HepG2 (cell line): Measurements from ENCODE around the gene UBAP2. TPM values are rescaled to one million over a fixed set of nuclear protein-coding genes. Genes with fewer than 3 reads are reported as not detected.

Experiments
- AHR ChIP-seq: IDR thresholded peaks from 2 replicates; pipeline ENCODE4 v1.6.1; 2018; ENCODE audit warnings: missing genetic modification reagents, missing compliant biosample characterization
- CCDC6 ChIP-seq: sonication (generic); formaldehyde crosslinking; IDR thresholded peaks from 2 replicates; pipeline ENCODE4 v1.8.1; 2022; ENCODE audit warnings: mild to moderate bottlenecking, missing genetic modification reagents, moderate library complexity
- HNRNPL ChIP-seq: fragments of 200-400 bp; formaldehyde crosslinking; IDR thresholded peaks from 2 replicates; pipeline ENCODE4 v1.6.1; 2017; ENCODE audit warnings: mild to moderate bottlenecking, low read depth, low read length
- MTA3 ChIP-seq: sonication (generic); formaldehyde crosslinking; IDR thresholded peaks from 2 replicates; pipeline ENCODE4 v1.4.0; 2020; ENCODE audit warnings: missing genetic modification reagents
- POLR2AphosphoS2 ChIP-seq: IDR thresholded peaks from 2 replicates; pipeline ENCODE4 v1.6.1; 2011; ENCODE audit warnings: low read depth, low read length, improper control_type of control experiment
- ZNF253 ChIP-seq: sonication (generic); formaldehyde crosslinking; IDR thresholded peaks from 2 replicates; pipeline ENCODE4 v1.8.0; 2022; ENCODE audit warnings: mild to moderate bottlenecking, missing genetic modification reagents, borderline replicate concordance
- ZNF256 ChIP-seq: sonication (generic); formaldehyde crosslinking; conservative IDR thresholded peaks from 2 replicates; pipeline ENCODE4 v1.4.0; 2020; ENCODE audit warnings: missing genetic modification reagents
- ZNF460 ChIP-seq: sonication (generic); formaldehyde crosslinking; IDR thresholded peaks from 2 replicates; pipeline ENCODE4 v1.5.1; 2020; ENCODE audit warnings: missing genetic modification reagents, mild to moderate bottlenecking, borderline replicate concordance
- ZNF468 ChIP-seq: sonication (generic); formaldehyde crosslinking; IDR thresholded peaks from 2 replicates; pipeline ENCODE4 v1.8.0; 2022; ENCODE audit warnings: mild to moderate bottlenecking, moderate library complexity, missing genetic modification reagents
- ZNF563 ChIP-seq: sonication (generic); formaldehyde crosslinking; IDR thresholded peaks from 2 replicates; pipeline ENCODE4 v1.8.0; 2022; ENCODE audit warnings: mild to moderate bottlenecking, moderate library complexity, missing genetic modification reagents
- ZNF747 ChIP-seq: sonication (generic); formaldehyde crosslinking; IDR thresholded peaks from 2 replicates; pipeline ENCODE4 v1.8.1; 2023; ENCODE audit warnings: missing genetic modification reagents, mild to moderate bottlenecking, borderline replicate concordance
- polyA plus RNA-seq, 8 experiments: library from polyadenylated mRNA; depleted of rRNA in 3 of 8; stranded (reverse) in 7 of 8; unstranded in 1 of 8; fragments of >200 nt; fragmentation: Illumina TruSeq in 4 of 8; extraction: Trizol in 4 of 8; gene quantifications; 2 replicates each; pipeline versions ENCODE4 v1.2.1 to v1.2.3, GENCODE V29; 2011 to 2016; ENCODE audit warnings: low read depth in 4 of 8, missing spikeins in 1 of 8, mixed read lengths in 1 of 8; ENCODE audit not compliant: insufficient read depth in 1 of 8
- total RNA-seq, 5 experiments: library from RNA; depleted of rRNA; stranded (reverse); fragments of >200 nt; fragmentation: Illumina TruSeq; extraction: Trizol; gene quantifications; 2 replicates each; pipeline ENCODE4 v1.2.3, GENCODE V29; 2016; ENCODE audit warnings: low read depth in 1 of 5
- TF ChIP-seq, protein P1 (sequence below): sonication (generic); formaldehyde crosslinking; IDR thresholded peaks from 2 replicates; pipeline ENCODE4 v1.4.0; 2020; ENCODE audit warnings: missing genetic modification reagents, borderline replicate concordance
- TF ChIP-seq, protein P2 (sequence below): sonication (generic); formaldehyde crosslinking; IDR thresholded peaks from 2 replicates; pipeline ENCODE4 v1.5.1; 2020; ENCODE audit warnings: mild to moderate bottlenecking, moderate library complexity, missing genetic modification reagents
- TF ChIP-seq, protein P3 (sequence below): sonication (generic); formaldehyde crosslinking; IDR thresholded peaks from one replicate; pipeline ENCODE4 v1.5.1; 2020; ENCODE audit warnings: mild to moderate bottlenecking, missing genetic modification reagents; ENCODE audit errors: not compliant biosample characterization

Gene UBAP2
- total and polyA plus RNA-seq, 2 of the 13 experiments (the other 11 are each of a cell fraction or from before 2014, with no cell fraction given) = 19.0 to 22.0 TPM

DNA sequence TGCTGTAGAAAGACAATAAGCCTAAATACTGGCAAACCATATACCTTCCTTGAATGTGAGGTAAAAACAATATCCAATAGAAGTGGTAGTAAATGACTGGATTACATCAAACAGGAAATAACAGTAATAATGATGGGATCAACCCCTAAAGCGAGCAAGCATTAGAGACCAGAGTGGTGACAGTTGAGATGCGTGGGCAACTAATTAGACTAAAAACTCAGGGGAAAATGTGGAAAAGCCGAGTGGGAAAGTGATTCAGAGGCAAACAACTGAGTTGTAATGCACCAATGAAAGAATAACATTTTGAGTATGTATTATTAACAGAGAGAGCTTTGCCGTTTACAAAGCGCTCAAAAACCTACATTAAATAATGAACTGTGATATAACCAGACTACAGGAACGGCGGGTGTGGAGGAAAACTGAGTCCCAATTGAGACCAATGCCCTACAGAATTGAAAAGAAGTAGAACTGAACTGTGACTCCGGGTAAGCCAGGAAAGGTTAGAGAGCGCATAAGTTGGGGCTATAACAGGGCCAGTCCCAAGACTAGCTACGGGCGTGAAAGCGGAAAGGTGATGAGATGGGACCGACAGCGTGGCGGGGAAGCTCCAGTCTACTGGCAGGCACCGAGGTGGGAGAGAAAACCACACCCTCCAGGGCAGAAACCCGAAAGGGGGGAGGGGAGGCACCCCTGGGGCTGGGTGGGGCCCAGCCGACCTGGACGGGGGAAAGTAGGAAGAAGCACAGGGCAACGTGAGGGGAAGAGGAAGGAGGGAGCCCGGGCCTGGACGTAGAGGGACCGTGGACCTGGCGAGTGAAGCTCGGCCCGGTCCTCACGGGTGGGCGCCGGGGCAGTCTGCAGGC is 592 bp downstream of the UBAP2 start (continued):
- TF ChIP-seq HNRNPL (no peak), ZNF747 (no peak), ZNF468 (CRISPR knock-in tag) (no peak), ZNF460 (CRISPR knock-in tag) (no peak), POLR2AphosphoS2 (no peak), CCDC6 (CRISPR knock-in tag) (0 out of 2 replicates have a peak, but pooled peaks have one; percentile 1), ZNF253 (no peak), ZNF256 (CRISPR knock-in tag) (no peak), MTA3 (CRISPR knock-in tag) (no peak), ZNF563 (CRISPR knock-in tag) (no peak), AHR (no peak)
- TF ChIP-seq, protein P1, sequence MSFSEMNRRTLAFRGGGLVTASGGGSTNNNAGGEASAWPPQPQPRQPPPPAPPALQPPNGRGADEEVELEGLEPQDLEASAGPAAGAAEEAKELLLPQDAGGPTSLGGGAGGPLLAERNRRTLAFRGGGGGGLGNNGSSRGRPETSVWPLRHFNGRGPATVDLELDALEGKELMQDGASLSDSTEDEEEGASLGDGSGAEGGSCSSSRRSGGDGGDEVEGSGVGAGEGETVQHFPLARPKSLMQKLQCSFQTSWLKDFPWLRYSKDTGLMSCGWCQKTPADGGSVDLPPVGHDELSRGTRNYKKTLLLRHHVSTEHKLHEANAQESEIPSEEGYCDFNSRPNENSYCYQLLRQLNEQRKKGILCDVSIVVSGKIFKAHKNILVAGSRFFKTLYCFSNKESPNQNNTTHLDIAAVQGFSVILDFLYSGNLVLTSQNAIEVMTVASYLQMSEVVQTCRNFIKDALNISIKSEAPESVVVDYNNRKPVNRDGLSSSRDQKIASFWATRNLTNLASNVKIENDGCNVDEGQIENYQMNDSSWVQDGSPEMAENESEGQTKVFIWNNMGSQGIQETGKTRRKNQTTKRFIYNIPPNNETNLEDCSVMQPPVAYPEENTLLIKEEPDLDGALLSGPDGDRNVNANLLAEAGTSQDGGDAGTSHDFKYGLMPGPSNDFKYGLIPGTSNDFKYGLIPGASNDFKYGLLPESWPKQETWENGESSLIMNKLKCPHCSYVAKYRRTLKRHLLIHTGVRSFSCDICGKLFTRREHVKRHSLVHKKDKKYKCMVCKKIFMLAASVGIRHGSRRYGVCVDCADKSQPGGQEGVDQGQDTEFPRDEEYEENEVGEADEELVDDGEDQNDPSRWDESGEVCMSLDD (CRISPR knock-in tag) = no peak
- TF ChIP-seq, protein P2, sequence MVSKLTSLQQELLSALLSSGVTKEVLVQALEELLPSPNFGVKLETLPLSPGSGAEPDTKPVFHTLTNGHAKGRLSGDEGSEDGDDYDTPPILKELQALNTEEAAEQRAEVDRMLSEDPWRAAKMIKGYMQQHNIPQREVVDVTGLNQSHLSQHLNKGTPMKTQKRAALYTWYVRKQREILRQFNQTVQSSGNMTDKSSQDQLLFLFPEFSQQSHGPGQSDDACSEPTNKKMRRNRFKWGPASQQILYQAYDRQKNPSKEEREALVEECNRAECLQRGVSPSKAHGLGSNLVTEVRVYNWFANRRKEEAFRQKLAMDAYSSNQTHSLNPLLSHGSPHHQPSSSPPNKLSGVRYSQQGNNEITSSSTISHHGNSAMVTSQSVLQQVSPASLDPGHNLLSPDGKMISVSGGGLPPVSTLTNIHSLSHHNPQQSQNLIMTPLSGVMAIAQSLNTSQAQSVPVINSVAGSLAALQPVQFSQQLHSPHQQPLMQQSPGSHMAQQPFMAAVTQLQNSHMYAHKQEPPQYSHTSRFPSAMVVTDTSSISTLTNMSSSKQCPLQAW (CRISPR knock-in tag) = no peak
- TF ChIP-seq, protein P3, sequence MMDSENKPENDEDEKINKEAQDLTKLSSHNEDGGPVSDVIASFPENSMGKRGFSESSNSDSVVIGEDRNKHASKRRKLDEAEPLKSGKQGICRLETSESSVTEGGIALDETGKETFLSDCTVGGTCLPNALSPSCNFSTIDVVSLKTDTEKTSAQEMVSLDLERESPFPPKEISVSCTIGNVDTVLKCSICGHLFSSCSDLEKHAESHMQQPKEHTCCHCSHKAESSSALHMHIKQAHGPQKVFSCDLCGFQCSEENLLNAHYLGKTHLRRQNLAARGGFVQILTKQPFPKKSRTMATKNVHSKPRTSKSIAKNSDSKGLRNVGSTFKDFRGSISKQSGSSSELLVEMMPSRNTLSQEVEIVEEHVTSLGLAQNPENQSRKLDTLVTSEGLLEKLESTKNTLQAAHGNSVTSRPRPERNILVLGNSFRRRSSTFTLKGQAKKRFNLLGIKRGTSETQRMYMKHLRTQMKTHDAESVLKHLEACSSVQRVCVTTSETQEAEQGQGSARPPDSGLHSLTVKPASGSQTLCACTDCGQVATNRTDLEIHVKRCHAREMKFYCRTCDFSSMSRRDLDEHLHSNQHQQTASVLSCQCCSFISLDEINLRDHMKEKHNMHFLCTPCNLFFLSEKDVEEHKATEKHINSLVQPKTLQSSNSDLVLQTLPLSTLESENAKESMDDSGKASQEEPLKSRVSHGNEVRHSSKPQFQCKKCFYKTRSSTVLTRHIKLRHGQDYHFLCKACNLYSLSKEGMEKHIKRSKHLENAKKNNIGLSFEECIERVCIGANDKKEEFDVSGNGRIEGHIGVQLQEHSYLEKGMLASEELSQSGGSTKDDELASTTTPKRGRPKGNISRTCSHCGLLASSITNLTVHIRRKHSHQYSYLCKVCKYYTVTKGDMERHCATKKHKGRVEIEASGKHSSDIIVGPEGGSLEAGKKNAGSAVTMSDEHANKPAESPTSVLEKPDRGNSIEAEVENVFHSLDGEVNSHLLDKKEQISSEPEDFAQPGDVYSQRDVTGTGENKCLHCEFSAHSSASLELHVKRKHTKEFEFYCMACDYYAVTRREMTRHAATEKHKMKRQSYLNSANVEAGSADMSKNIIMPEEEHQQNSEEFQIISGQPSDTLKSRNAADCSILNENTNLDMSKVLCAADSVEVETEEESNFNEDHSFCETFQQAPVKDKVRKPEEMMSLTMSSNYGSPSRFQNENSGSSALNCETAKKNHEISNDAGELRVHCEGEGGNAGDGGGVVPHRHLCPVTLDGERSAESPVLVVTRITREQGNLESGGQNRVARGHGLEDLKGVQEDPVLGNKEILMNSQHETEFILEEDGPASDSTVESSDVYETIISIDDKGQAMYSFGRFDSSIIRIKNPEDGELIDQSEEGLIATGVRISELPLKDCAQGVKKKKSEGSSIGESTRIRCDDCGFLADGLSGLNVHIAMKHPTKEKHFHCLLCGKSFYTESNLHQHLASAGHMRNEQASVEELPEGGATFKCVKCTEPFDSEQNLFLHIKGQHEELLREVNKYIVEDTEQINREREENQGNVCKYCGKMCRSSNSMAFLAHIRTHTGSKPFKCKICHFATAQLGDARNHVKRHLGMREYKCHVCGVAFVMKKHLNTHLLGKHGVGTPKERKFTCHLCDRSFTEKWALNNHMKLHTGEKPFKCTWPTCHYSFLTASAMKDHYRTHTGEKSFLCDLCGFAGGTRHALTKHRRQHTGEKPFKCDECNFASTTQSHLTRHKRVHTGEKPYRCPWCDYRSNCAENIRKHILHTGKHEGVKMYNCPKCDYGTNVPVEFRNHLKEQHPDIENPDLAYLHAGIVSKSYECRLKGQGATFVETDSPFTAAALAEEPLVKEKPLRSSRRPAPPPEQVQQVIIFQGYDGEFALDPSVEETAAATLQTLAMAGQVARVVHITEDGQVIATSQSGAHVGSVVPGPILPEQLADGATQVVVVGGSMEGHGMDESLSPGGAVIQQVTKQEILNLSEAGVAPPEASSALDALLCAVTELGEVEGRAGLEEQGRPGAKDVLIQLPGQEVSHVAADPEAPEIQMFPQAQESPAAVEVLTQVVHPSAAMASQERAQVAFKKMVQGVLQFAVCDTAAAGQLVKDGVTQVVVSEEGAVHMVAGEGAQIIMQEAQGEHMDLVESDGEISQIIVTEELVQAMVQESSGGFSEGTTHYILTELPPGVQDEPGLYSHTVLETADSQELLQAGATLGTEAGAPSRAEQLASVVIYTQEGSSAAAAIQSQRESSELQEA = no peak
